ENCODE data around the gene LRP8. TPM values are rescaled to one million over a fixed set of nuclear protein-coding genes. Genes with fewer than 3 reads are reported as not detected.

The LRP8 gene
- total and polyA plus RNA-seq, 2 of the 13 experiments (the other 11 are each of a cell fraction or from before 2014, with no cell fraction given) = 17.3 to 17.4 TPM

DNA sequence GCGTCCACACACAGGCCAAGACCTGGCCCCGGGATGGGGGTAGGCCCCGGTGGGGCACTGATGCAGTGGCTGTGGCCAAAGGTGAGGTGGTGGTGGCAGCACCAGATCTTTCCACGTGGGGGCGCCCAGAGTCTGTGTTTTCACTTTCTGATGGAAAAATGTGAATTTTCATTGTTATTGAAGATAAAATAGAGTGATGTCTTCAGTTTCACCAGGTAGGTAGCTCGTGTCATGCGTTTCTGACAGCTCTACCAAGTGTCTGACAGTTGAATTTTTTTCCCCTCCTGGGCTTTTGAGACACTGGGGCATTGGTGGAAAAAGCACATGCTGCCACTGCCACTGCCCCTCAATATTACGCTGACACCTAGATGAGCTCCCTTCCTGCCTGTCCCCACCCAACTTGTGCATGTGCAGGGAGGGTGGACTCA lies 49.6 kb downstream of the LRP8 start (continued):
- TF ChIP-seq SALL2 (CRISPR knock-in tag; IDR thresholded peaks at IDR 0.05) (no peak), HDAC2 (CRISPR knock-in tag; IDR thresholded peaks at IDR 0.05) (no peak), ATAD3A (CRISPR knock-in tag; IDR thresholded peaks at IDR 0.05) (no peak), KDM3A (CRISPR knock-in tag; IDR thresholded peaks at IDR 0.05; ENCODE audit: low read depth) (no peak), ZNF549 (CRISPR knock-in tag; IDR thresholded peaks at IDR 0.05) (no peak), RAD21 (CRISPR knock-in tag; IDR thresholded peaks at IDR 0.05) (peak; percentile 82), ZNF230 (CRISPR knock-in tag; IDR thresholded peaks at IDR 0.05) (no peak), ZNF17 (CRISPR knock-in tag; IDR thresholded peaks at IDR 0.05) (no peak), NCOA1 (CRISPR knock-in tag; IDR thresholded peaks at IDR 0.05) (no peak), STAG1 (CRISPR knock-in tag; IDR thresholded peaks at IDR 0.05) (peak; percentile 87), CTCF (CRISPR knock-in tag; IDR thresholded peaks at IDR 0.05) (peak; percentile 84), U2AF2 (IDR thresholded peaks at IDR 0.05; ENCODE audit: low read depth, low read length) (no peak), ATF1 (CRISPR knock-in tag; IDR thresholded peaks at IDR 0.05) (no peak)

GRCh38 chr1:53277326-53277725 lies 50.5 kb downstream of the LRP8 start:
- no peaks in the 10 kb centered on the region for H3K79me2 ChIP-seq (ENCODE audit: insufficient read depth, low read length)
- H3K27ac ChIP-seq (ENCODE audit: extremely low read length, insufficient read depth, low read length) = no peak overlapping the region
- POLR2A ChIA-PET = no interaction called here
- no peak overlapping the region for H2AFZ ChIP-seq (ENCODE audit: low read length)
- intact Hi-C loops (cut with micrococcal nuclease; ENCODE audit: unreplicated experiment) = no loop called here
- H3K9me3 ChIP-seq (ENCODE audit: low read length) = no peaks in the 10 kb centered on the region
- no peak for DNase-seq (ENCODE audit: low spot score)
- FAIRE-seq = no peak
- CTCF ChIA-PET (ENCODE audit: low intra/inter-chr PET ratio, low total read pairs) = interaction anchor here (2.8 kb wide), 1 partner anchor 116 kb away, joined by 47 read pairs; no protein-coding TSS in a partner anchor
- ATAC-seq = no peak
- H3K4me2 ChIP-seq (ENCODE audit: low read depth, low read length) = no peak overlapping the region
- no peaks in the 10 kb centered on the region for H3K4me1 ChIP-seq (ENCODE audit: insufficient read depth, low read length)
- WGBS (ENCODE audit: low lambda C conversion rate) = 100% methylated on average over 2 of the region's 5 CpGs
- peaks cover 4 to 24% of the 10 kb centered on the region in 2 experiments for H3K36me3 ChIP-seq (replicated peaks in 1 of 2; ENCODE audit: control insufficient read depth in 1 of 2, insufficient read depth in 2 of 2, low read length in 2 of 2)
- H3K4me3 ChIP-seq (replicated peaks in 1 of 3; ENCODE audit: insufficient read depth in 1 of 3, low read depth in 2 of 3, low read length in 3 of 3) = no peak overlapping the region
- BruUV-seq (replicated peaks) = no TSS peak
- in situ Hi-C loops (cut with HindIII; ENCODE audit: extremely low pct_ligation_motif_present, low pct_unique_long_range_greater_than_20kb) = loop anchor here (5.0 kb wide), 1 partner anchor 115 kb away; no protein-coding TSS in a partner anchor
- H3K27me3 ChIP-seq (ENCODE audit: control insufficient read depth in 1 of 2, insufficient read depth in 2 of 2, low read length in 2 of 2) = no peaks in the 10 kb centered on the region
- no peaks in the 10 kb centered on the region for H4K20me1 ChIP-seq (ENCODE audit: insufficient read depth, low read length)
- no peak overlapping the region for H3K9ac ChIP-seq (ENCODE audit: insufficient read depth, low read depth, low read length)
- TF ChIP-seq ATM (IDR thresholded peaks at IDR 0.05; ENCODE audit: borderline replicate concordance) = no peak
- TF ChIP-seq TBX2 (CRISPR knock-in tag; IDR thresholded peaks at IDR 0.05; ENCODE audit: borderline replicate concordance) = no peak
- no peak for TF ChIP-seq SUZ12 (IDR thresholded peaks at IDR 0.05; ENCODE audit: low read depth, low read length)
- no peak for TF ChIP-seq REPIN1 (CRISPR knock-in tag; IDR thresholded peaks at IDR 0.05; ENCODE audit: borderline replicate concordance, low read depth)
- no peak for TF ChIP-seq TARDBP (CRISPR knock-in tag; IDR thresholded peaks at IDR 0.05)
- no peak for TF ChIP-seq ZNF331 (CRISPR knock-in tag; IDR thresholded peaks at IDR 0.05)
- no peak for TF ChIP-seq SP1 (IDR thresholded peaks at IDR 0.05)
- TF ChIP-seq SP1 (CRISPR knock-in tag; IDR thresholded peaks at IDR 0.05) = no peak
- no peak for TF ChIP-seq ZKSCAN1 (IDR thresholded peaks at IDR 0.05; ENCODE audit: low read length)
- TF ChIP-seq, protein P1, sequence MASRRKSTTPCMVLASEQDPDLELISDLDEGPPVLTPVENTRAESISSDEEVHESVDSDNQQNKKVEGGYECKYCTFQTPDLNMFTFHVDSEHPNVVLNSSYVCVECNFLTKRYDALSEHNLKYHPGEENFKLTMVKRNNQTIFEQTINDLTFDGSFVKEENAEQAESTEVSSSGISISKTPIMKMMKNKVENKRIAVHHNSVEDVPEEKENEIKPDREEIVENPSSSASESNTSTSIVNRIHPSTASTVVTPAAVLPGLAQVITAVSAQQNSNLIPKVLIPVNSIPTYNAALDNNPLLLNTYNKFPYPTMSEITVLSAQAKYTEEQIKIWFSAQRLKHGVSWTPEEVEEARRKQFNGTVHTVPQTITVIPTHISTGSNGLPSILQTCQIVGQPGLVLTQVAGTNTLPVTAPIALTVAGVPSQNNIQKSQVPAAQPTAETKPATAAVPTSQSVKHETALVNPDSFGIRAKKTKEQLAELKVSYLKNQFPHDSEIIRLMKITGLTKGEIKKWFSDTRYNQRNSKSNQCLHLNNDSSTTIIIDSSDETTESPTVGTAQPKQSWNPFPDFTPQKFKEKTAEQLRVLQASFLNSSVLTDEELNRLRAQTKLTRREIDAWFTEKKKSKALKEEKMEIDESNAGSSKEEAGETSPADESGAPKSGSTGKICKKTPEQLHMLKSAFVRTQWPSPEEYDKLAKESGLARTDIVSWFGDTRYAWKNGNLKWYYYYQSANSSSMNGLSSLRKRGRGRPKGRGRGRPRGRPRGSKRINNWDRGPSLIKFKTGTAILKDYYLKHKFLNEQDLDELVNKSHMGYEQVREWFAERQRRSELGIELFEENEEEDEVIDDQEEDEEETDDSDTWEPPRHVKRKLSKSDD (CRISPR knock-in tag; IDR thresholded peaks at IDR 0.05; ENCODE audit: low read depth) = no peak
- no peak for TF ChIP-seq FOXP1 (IDR thresholded peaks at IDR 0.05)
- TF ChIP-seq FOXP1 (CRISPR knock-in tag; IDR thresholded peaks at IDR 0.05) = no peak
